Measurements from ENCODE around the gene TRIM49D2. TPM values are rescaled to one million over a fixed set of nuclear protein-coding genes. Genes with fewer than 3 reads are reported as not detected.
"Not testable (repeated sequence)": the region's sequence is repeated elsewhere in the genome, so short reads cannot be mapped to it uniquely, and the experiment has no call there.

TRIM49D2 gene, protein sequence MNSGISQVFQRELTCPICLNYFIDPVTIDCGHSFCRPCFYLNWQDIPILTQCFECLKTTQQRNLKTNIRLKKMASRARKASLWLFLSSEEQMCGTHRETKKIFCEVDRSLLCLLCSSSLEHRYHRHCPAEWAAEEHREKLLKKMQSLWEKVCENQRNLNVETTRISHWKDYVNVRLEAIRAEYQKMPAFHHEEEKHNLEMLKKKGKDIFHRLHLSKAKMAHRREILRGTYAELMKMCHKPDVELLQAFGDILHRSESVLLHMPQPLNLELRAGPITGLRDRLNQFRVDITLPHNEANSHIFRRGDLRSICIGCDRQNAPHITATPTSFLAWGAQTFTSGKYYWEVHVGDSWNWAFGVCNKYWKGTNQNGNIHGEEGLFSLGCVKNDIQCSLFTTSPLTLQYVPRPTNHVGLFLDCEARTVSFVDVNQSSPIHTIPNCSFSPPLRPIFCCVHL
- total RNA-seq: not detected

DNA sequence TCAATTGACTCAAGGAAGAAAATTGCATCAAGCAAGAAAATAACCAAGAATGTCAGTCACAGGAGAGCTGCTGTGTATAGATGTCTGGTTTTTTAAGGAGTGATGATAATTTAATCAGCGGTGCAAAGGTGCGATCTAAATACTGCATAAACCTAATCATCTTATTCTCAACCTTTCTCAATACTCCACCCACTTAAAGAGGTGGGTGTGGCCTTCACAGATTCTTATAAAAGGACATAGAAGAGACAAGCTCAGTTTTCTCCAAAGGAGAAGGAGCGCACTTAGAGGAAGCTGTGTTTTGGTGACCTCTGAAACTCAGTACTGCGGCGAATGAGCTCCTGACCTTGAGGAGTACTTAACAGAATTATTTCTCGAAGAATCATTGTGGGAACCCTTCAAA lies at the start of gene TRIM49D2:
TRIM49D2 (plus strand) TSS at position 301 of the 400 bp plus-strand sequence. CDS start 2,698 bp downstream, outside the sequence.
- POLR2A ChIA-PET; H3K27me3 Mint-ChIP-seq; DNase-seq; H3K4me3 Mint-ChIP-seq; intact Hi-C loops (cut with micrococcal nuclease); H3K4me1 Mint-ChIP-seq (ENCODE audit: low read depth); H3K36me3 Mint-ChIP-seq; CTCF ChIA-PET; H3K27ac Mint-ChIP-seq; H3K9me3 Mint-ChIP-seq: not testable (repeated sequence)

DNA sequence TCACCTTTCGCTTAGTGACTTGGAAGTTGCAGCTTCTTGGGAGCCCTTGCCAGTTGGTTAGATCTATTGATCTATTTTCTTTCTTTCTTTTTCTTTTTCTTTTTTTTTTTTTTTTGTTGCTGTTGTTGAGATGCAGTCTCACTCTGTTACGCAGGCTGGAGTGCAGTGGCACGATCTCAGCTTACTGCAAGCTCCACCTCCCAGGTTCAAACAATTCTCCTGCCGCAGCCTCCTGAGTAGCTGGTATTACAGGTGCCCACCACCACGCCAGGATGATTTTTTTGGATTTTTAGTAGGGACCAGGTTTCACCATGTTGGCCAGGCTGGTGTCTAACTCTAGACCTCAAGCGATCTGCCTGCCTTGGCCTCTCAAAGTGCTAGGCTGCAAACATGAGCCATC lies 46.4 kb upstream of the TRIM49D2 start:
- H3K27me3 Mint-ChIP-seq; POLR2A ChIA-PET; intact Hi-C loops (cut with micrococcal nuclease); H3K4me1 Mint-ChIP-seq (ENCODE audit: low read depth); H3K36me3 Mint-ChIP-seq; H3K9me3 Mint-ChIP-seq; H3K4me3 Mint-ChIP-seq; H3K27ac Mint-ChIP-seq; DNase-seq; CTCF ChIA-PET: not testable (repeated sequence)

DNA sequence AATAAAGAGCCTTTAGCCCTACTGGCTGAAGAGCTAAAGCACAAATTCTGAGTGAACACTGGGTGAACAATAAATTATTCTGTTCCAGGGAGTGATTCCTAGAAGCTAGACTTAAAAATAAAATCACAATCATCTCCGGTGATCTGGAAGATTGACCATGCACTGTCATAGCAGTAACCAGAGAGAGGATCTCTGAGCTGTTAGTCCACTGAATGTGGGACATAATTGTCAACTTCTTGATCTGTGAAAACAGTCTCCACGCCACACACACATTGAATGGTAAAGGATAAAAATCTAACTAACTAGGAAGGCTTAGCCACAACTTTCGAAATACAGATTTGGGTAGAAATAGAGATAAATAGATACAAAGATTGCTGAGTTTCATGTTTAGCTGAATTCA lies 30.6 kb upstream of the TRIM49D2 start:
- POLR2A ChIA-PET; H3K27me3 Mint-ChIP-seq; H3K4me3 Mint-ChIP-seq; H3K4me1 Mint-ChIP-seq (ENCODE audit: low read depth); CTCF ChIA-PET; H3K27ac Mint-ChIP-seq; H3K9me3 Mint-ChIP-seq; intact Hi-C loops (cut with micrococcal nuclease); DNase-seq; H3K36me3 Mint-ChIP-seq: not testable (repeated sequence)

DNA sequence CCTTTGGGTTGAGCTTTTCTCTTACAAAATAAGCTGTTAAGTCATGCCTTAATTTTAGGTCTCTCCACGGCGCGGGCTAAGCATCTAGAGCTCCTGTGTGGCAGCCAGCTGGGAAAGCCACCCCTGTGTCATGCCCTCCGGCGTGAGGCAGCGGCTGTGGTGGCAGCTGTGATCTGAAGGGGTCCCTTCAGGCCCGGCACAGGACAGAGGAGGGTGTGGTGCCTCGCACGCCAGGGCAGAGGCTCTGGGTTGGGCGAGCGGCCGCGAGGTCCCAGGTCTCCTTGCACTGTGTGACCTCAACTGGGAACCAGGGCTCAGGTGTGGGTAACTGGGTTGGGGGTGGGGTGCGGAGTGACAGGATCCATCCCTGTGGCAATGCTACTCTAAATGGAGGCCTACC lies 23.1 kb upstream of the TRIM49D2 start:
- H3K4me1 Mint-ChIP-seq (ENCODE audit: low read depth); H3K9me3 Mint-ChIP-seq; DNase-seq; H3K36me3 Mint-ChIP-seq; H3K27ac Mint-ChIP-seq; intact Hi-C loops (cut with micrococcal nuclease); H3K27me3 Mint-ChIP-seq; H3K4me3 Mint-ChIP-seq; POLR2A ChIA-PET; CTCF ChIA-PET: not testable (repeated sequence)

DNA sequence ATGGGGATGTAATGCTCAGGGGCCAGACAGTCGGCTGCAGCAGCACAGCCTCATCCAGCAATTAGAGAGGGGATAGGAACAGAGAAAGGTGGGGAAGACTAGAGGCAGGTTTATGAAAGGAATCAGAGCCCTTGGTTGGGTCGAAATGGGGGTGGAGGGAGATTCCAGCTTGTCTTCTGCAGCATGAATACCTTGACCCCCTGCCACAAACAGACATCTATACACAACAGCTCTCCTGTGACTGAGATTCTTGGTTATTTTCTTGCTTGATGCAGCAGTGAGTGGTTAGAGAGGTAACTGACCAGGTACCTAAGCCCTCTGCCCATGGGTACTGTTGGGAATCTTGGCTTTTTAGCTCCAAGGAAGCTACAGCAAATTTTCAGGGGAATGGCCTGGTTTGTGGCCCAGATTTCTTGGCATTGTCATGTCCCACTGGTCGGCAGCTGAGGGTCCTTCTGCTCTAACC lies 1.6 kb upstream of the TRIM49D2 start, which contains the start of gene TRIM49D1:
TRIM49D1 (minus strand) TSS at position 51 of the 466 bp plus-strand sequence. CDS start 4,535 bp downstream, outside the sequence.
- intact Hi-C loops (cut with micrococcal nuclease): no loop called here
- H3K36me3 Mint-ChIP-seq: no peaks in the 10 kb centered on the region
- H3K4me3 Mint-ChIP-seq: no peak within 1 kb of the TSS
- no peaks in the 10 kb centered on the region for H3K27me3 Mint-ChIP-seq
- H3K4me1 Mint-ChIP-seq (ENCODE audit: low read depth): no peaks in the 10 kb centered on the region
- CTCF ChIA-PET: no interaction called here
- DNase-seq: no peak
- POLR2A ChIA-PET: no interaction called here
- no peaks in the 10 kb centered on the region for H3K9me3 Mint-ChIP-seq
- H3K27ac Mint-ChIP-seq: no peak within 1 kb of the TSS

DNA sequence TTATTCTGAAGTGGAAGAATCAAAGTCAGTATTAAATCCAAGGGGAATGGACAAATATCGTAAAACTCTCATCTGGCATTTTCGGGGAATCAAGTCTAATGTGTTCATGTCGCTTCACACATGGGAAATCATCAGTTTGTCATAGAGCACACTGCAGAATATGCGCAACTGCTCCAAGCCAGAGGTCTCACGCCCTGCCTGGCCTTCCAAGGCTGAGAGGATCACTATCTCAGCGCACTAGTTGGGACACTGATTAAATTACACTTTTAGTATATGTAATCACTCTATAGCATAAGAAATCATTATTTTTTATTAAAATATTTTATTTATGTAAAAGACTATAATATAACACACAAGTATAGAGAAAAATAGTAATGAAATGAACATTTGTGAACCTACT lies 37.0 kb downstream of the TRIM49D2 start:
- DNase-seq; H3K27ac Mint-ChIP-seq; H3K9me3 Mint-ChIP-seq; H3K4me3 Mint-ChIP-seq; H3K36me3 Mint-ChIP-seq; H3K4me1 Mint-ChIP-seq (ENCODE audit: low read depth); CTCF ChIA-PET; intact Hi-C loops (cut with micrococcal nuclease); H3K27me3 Mint-ChIP-seq; POLR2A ChIA-PET: not testable (repeated sequence)

DNA sequence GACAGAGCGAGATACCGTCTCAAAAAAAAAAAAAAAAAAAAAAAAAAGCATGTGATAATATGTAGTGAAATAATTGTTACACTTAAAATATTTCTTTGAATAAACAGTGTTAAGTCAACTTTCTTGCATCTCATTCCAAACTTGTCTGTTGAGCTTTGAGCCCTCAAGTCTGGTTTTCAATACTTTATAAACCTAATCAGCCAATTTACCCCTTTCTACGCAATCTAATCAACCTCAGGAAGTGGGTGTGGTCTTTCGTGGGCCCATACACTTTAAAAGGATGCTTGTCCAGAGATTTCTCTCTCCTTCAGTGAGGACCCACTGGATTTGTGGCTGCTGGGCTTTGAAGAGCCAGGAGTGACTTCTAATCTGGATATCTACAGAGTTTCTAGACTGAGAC lies 41.9 kb downstream of the TRIM49D2 start, which contains the start of gene TRIM64:
TRIM64 (plus strand) TSS at position 301 of the 400 bp plus-strand sequence. CDS start 2,467 bp downstream, outside the sequence.
- H3K9me3 Mint-ChIP-seq; H3K4me1 Mint-ChIP-seq (ENCODE audit: low read depth); H3K27ac Mint-ChIP-seq; POLR2A ChIA-PET; H3K36me3 Mint-ChIP-seq; DNase-seq; H3K4me3 Mint-ChIP-seq; CTCF ChIA-PET; H3K27me3 Mint-ChIP-seq; intact Hi-C loops (cut with micrococcal nuclease): not testable (repeated sequence)

Other genes starting within 250 kb of the TRIM49D2 start
- not detected for gene TRIM77, start 213.8 kb upstream of the TRIM49D2 start, total RNA-seq
- not detected for gene TRIM49, start 115.5 kb upstream of the TRIM49D2 start, total RNA-seq
- gene TRIM64B, start 45.6 kb upstream of the TRIM49D2 start, total RNA-seq: not detected
- not detected for gene TRIM49D1, start 1.8 kb upstream of the TRIM49D2 start, total RNA-seq
- gene TRIM64, start 42.0 kb downstream of the TRIM49D2 start, total RNA-seq: not detected
- gene TRIM49C, start 107.0 kb downstream of the TRIM49D2 start, total RNA-seq: not detected
- gene UBTFL1, start 161.9 kb downstream of the TRIM49D2 start, total RNA-seq: not detected
- gene NAALAD2, start 210.6 kb downstream of the TRIM49D2 start, total RNA-seq: not detected